Thyroid gland (tissue), 4 donors: ENCODE data around the gene PRKCH.

Experiments used
- POLR2A ChIP-seq, 2 donors: fragments of 450-650 bp; IDR thresholded peaks; one replicate each; pipeline ENCODE4 v1.6.1; 2017; ENCODE audit warnings: antibody characterized with exemption in 2 of 2, mild to moderate bottlenecking in 2 of 2, moderate library complexity in 1 of 2
- TF ChIP-seq, protein P1 (sequence below), 6 experiments: fragments of 200-600 bp in 3 of 6; fragments of 450-650 bp in 3 of 6; sonication (generic) in 3 of 6; IDR thresholded peaks; one replicate each; pipeline ENCODE4 v1.5.1; 2016 to 2019; ENCODE audit warnings: antibody characterized with exemption in 6 of 6, mild to moderate bottlenecking in 2 of 6, inconsistent platforms in 1 of 6, moderate library complexity in 1 of 6

- TF ChIP-seq, protein P1, sequence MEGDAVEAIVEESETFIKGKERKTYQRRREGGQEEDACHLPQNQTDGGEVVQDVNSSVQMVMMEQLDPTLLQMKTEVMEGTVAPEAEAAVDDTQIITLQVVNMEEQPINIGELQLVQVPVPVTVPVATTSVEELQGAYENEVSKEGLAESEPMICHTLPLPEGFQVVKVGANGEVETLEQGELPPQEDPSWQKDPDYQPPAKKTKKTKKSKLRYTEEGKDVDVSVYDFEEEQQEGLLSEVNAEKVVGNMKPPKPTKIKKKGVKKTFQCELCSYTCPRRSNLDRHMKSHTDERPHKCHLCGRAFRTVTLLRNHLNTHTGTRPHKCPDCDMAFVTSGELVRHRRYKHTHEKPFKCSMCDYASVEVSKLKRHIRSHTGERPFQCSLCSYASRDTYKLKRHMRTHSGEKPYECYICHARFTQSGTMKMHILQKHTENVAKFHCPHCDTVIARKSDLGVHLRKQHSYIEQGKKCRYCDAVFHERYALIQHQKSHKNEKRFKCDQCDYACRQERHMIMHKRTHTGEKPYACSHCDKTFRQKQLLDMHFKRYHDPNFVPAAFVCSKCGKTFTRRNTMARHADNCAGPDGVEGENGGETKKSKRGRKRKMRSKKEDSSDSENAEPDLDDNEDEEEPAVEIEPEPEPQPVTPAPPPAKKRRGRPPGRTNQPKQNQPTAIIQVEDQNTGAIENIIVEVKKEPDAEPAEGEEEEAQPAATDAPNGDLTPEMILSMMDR (IDR thresholded peaks at IDR 0.05), result no peak
- no peak for TF ChIP-seq POLR2A (IDR thresholded peaks at IDR 0.05)
Measured at GRCh38 chr14:61545726-61546455, 224.5 kb downstream of the PRKCH start.
